ENCODE data around the gene FLVCR1.

Gene FLVCR1

DNA sequence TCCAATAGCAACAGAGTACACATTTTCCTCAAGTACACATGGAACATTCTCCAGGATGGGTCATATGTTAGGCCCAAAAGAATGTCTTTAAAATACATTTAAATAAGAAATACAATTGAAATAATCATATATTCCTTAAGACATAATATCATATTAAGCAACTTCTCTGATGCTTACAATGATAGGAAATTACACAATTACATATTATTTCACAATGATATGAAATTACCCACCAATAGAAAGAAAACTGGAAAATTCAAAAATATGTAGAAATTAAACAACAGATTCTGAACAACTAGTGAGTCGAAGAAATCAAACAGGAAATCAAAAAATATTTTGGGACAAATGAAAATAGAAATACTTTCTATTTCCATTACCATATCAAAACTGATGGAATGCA, 45.6 kb downstream of the FLVCR1 start:
- TF ChIP-seq FOXP2 (optimal IDR thresholded peaks at IDR 0.05; ENCODE audit: borderline replicate concordance, extremely low read depth, extremely low read length, insufficient read depth) (no peak), POLR2AphosphoS5 (IDR thresholded peaks at IDR 0.05; ENCODE audit: low read depth, low read length) (no peak), REST (IDR thresholded peaks at IDR 0.05; ENCODE audit: insufficient read depth in 1 of 2, low read depth in 2 of 2, low read length in 2 of 2) (no peak), SIN3A (IDR thresholded peaks at IDR 0.05; ENCODE audit: borderline replicate concordance, insufficient read depth, low read length) (no peak), TAF1 (IDR thresholded peaks at IDR 0.05; ENCODE audit: borderline replicate concordance, insufficient read depth, low read length) (no peak)

GRCh38 chr1:212908971-212909370, 50.9 kb downstream of the FLVCR1 start:
- TF ChIP-seq SIN3A (IDR thresholded peaks at IDR 0.05; ENCODE audit: borderline replicate concordance, insufficient read depth, low read length) (no peak), FOXP2 (optimal IDR thresholded peaks at IDR 0.05; ENCODE audit: borderline replicate concordance, extremely low read depth, extremely low read length, insufficient read depth) (no peak), REST (IDR thresholded peaks at IDR 0.05; ENCODE audit: insufficient read depth in 1 of 2, low read depth in 2 of 2, low read length in 2 of 2) (no peak), TAF1 (IDR thresholded peaks at IDR 0.05; ENCODE audit: borderline replicate concordance, insufficient read depth, low read length) (no peak), POLR2AphosphoS5 (IDR thresholded peaks at IDR 0.05; ENCODE audit: low read depth, low read length) (no peak)

- TF ChIP-seq REST (IDR thresholded peaks at IDR 0.05; ENCODE audit: insufficient read depth in 1 of 2, low read depth in 2 of 2, low read length in 2 of 2): no peak
- TF ChIP-seq SIN3A (IDR thresholded peaks at IDR 0.05; ENCODE audit: borderline replicate concordance, insufficient read depth, low read length): no peak
- no peak for TF ChIP-seq POLR2AphosphoS5 (IDR thresholded peaks at IDR 0.05; ENCODE audit: low read depth, low read length)
- no peak for TF ChIP-seq TAF1 (IDR thresholded peaks at IDR 0.05; ENCODE audit: borderline replicate concordance, insufficient read depth, low read length)
- TF ChIP-seq FOXP2 (optimal IDR thresholded peaks at IDR 0.05; ENCODE audit: borderline replicate concordance, extremely low read depth, extremely low read length, insufficient read depth): no peak
Observed at GRCh38 chr1:212909652-212910063, 51.6 kb downstream of the FLVCR1 start.

GRCh38 chr1:212914789-212915188, 56.7 kb downstream of the FLVCR1 start:
- TF ChIP-seq POLR2AphosphoS5 (IDR thresholded peaks at IDR 0.05; ENCODE audit: low read depth, low read length) (no peak), TAF1 (IDR thresholded peaks at IDR 0.05; ENCODE audit: borderline replicate concordance, insufficient read depth, low read length) (no peak), REST (IDR thresholded peaks at IDR 0.05; ENCODE audit: insufficient read depth in 1 of 2, low read depth in 2 of 2, low read length in 2 of 2) (no peak), SIN3A (IDR thresholded peaks at IDR 0.05; ENCODE audit: borderline replicate concordance, insufficient read depth, low read length) (no peak), FOXP2 (optimal IDR thresholded peaks at IDR 0.05; ENCODE audit: borderline replicate concordance, extremely low read depth, extremely low read length, insufficient read depth) (no peak)
